Measurements from ENCODE around the gene DBX2.
A peak's percentile ranks its signal among the peaks of the same experiment; 100 is the strongest.
"Not testable (repeated sequence)": the region's sequence is repeated elsewhere in the genome, so short reads cannot be mapped to it uniquely, and the experiment has no call there.

DBX2 gene

DNA sequence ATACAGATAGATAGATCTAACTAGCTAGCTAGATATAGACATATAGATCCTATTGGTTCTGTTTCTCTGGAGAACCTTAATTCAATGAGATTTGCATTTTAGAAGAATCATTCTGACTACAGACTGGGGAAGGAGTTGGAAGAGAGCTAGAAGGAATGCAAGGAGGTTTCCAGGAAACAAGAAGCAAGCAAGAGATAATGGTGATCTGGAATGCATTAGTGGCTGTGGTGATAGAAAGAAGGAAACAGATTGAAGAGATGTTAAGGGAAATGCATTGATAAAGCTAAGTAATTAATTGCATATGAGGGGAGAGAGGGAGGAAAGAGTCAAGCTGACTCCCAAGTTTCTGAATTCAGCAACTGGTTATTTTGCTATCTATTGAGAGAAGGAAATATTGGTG, 42.7 kb downstream of the DBX2 start:
- DNase-seq = no peak

DNA sequence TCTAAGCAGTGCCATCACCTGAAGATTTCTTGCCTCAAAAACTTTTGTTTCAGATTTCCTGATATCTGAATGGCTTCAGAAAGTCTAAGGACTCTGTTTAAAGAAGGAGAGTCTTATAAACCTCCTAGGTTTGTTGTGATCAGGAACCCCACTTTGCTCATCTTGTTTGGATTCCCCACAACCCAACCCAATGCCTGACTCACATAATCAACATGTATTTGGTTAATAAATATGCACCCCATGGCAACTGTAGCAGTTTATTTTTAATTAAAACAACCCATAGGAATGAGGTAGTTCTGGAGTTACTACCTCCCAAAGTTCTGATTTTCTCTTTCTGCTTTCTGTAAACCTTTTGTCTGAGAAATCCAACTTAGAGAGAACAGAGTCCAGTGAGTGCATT, 51.5 kb downstream of the DBX2 start:
- no peak for DNase-seq

DNA sequence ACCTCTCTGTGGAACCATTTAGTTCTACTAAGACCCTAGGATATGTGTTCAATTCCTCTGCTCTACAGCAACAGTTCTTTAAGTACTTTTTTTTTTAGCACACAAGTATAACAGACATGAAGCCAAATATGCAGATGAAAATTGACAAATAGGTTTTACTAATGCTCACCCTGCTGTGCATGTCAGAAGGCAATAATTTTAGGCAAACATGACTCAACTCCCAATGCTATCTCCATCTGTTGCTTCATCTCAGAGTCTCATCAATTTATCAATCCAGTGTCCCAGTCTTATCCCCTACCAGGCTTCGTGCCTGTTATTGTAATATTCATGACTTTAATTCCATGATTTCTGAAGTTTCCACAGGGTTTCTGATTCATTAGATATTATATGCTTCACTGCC, 57.7 kb downstream of the DBX2 start:
- no peak for DNase-seq

DNA sequence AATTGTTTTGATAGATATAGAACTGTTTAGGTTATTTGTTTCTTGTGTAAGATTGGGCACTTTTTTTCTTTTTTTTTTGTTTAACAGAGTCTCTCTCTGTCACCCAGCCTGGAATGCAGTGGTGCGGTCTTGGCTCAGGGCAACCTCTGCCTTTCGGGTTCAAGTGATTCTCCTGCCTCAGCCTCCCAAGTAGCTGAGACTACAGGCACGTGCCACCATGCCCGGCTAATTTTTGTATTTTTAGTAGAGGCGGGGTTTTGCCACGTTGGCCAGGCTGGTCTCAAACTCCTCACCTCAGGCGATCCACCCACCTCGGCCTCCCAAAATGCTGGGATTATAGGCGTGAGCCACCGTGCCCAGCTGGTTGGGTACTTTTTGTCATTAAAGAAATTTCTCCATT, 66.0 kb downstream of the DBX2 start:
- not testable (repeated sequence) for DNase-seq

DNA sequence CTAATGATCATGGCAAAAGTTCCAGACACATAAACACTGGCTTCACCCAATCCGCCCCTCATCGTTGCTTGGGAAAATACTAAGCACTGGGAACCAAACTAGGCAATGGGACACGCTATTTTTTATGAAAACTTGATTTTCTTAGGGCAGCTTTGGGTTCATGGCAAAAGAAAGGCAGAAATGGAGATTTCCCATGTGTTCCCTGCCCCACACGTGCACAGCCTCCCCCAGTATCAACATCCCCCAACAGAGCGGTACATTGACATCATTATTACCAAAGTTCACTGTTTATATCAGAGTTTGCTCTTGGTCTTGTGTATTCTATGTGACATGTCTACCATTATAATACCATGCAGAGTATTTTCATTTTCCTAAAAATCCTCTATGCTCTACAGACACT, 71.0 kb downstream of the DBX2 start:
- no peak for DNase-seq

DNA sequence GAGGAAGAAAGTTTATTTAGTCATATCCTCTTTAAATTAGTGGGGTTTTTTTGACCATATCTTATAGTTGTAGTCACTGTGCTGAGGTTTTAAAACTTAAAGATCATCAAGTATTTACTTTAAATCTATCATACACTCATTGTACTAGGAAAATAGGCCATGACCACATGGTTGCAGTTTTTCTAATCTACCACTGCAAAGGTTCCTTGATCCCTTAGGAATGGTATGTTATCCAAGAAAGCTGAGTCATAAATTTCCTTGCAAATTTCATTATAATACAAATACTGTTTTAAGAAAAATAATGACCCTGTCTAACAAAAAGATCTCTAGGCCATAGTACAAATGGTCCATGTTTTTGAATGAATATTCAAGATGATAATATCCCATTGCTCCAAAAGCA, 74.7 kb downstream of the DBX2 start:
- no peak for DNase-seq

DNA sequence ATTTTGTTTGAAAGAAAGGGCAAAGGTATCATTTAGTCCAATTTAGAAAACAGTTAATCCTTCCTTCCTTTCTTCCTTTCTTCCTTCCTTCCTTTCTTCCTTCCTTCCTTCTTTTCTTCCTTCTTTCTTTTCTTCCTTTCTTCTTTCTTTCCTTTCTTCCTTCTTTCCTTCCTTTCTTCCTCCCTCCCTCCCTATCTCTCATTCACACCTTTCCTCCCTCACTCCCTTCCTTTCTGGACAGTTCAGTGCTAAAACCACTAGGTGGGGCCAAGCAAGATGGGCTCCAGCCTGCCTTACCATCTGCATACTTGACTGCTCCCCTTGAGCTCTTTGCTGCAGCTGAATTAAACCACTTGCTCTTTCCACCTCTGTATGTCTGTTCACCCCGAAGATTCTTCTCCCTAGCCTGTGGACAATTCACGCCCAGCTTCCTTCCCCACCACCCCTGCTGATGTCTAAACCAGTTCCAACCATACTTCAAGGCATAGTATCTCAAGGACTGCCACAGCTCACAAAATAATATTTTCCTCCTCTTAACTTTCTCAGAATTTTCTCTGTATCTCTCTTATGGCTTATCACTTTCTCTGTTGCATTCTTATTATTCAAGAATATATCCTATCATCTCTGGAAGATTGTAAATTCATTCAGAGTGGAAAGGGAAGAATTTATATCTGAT, 78.0 kb downstream of the DBX2 start:
- peak; percentile 41 to 64 for DNase-seq

DNA sequence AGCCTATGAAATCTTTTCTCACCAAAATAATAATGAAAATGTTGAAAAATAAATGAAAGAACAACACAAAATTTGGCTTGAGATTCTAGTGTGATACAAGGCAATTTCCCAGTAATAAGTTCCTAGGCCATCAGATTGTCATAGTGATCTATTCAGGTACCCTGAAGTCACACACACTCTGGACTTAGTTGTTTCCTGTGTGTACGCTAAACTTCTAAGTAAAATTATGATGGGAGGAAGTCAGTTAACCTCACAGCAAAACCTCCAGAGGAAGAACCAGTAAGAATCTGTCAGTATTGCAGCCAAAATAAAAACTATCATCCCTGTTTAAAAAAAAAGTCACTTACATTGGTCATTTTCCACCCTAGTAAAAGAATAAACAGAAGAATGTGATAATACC, 81.9 kb downstream of the DBX2 start:
- peak; percentile 48 to 64 for DNase-seq

Data from Kasumi-1 (cell line).